CD4-positive, alpha-beta T cell treated with Interleukin-2 at 100 ng/mL for 4 hours (primary cell): ENCODE measurements around the gene SPNS3.
A peak's percentile ranks its signal among the peaks of the same experiment; 100 is the strongest.

Experiments
- DNase-seq: peaks from one replicate; pipeline ENCODE4 v3.0.0-alpha.2; 2020; ENCODE audit warnings: low spot score

SPNS3 gene

GRCh38 chr17:4433515-4434031, at the start of gene SPNS3:
TSS of gene SPNS3 (plus strand) at chr17:4433940. CDS start at chr17:4433968, 28 bp downstream.
- peak; percentile 20 for DNase-seq

DNA sequence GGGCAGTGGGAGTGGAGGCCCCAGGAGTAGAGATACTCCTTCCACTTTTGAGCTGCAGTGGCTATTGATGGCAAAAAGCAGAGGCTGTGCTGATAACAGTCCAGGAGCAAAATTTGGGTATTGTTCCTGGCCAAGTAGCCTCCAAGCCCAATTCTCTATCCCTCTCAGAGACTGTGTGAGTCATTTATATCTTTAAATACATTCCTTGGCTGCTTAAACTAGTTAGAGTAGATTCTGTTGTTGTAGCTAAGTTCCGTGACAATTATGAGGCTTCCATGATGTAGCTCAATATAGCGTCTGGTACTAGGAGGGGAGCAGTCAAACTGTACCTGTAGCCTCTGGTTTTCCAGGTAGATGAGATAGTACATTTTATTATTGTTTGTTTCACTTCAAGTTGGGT, 47.3 kb upstream of the SPNS3 start:
- no peak for DNase-seq

DNA sequence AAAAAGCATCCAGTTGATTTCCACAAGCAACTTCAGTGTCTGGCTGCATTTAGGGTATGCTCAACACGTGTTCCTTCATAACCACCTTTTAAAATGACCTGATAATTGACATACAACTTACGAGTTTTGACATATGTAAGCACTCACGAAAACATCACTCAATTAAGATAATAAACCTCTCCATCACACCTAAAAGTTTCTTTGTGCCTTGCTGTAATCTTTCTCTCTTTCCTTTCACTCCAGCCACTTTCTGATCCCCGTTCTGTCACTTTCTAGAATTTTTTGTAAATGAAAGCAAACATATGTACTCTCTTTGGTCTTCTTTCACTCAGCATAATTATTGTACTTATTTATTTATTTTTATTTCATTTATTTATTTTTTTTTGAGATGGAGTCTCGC, 46.6 kb upstream of the SPNS3 start:
- no peak for DNase-seq

- DNase-seq, result no peak
These were observed 44.7 kb upstream of the SPNS3 start for GRCh38 chr17:4389079-4389478.

DNA sequence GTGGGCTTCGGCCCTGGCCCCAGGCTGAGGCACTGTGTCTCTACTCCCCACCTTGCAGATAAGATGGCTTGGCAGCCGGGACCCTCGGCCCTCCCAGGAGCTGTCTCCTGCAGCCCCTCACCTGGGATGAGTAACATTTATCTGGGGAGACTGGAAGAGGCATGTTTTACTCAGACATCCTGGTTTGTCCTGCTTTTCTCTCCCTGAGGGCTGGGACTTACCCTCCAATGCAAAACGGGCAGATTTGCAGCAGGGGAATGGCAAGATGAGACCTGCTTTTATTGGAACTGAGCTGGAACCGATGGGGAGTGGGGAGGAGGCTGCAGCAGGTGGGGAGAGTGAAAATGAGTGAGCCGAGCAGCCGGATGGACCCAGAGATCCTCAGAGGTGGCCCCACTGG, 39.9 kb upstream of the SPNS3 start:
- DNase-seq, result no peak

DNA sequence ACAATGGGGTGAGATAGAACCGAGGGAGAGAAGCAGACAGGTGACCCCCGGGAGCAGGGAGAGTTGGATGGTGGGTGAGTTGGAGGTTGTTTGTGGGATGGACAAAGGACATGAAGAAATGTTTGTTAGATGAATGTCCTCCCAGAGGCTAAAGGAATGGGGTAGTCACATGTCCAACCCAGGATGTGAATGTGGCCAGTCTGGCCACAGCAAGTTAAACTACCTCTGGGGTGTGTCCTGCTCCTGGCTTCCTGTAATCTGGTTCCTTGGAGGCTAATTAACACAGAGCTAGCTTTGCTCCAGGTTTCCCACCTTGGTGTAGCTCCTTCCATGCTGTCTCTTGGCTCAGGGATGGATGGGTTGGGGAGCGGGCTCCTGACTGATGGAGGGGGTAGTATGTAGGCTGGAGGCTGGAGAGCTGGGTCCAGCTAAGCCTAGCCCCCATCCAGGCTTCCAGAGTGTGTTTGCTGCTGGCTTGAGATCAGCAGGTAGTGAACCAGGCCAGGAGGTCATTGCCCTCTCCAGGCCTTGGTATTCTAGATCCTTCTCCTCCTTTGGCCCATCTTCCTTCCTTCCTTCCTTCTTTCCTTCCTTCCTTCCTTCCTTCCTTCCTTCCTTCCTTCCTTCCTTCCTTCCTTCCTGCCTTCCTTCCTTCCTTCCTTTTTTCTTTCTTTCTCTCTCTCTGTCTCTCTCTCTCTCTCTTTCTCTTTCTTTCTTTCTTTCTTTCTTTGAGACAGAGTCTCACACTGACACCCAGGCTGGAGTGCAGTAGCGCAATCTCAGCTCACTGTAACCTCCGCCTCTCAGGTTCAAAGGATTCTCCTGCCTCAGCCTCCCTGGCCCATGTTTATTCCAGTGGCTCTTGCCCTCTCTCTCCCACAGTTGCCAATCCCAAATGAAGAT, 39.3 kb upstream of the SPNS3 start:
- no peak for DNase-seq

DNA sequence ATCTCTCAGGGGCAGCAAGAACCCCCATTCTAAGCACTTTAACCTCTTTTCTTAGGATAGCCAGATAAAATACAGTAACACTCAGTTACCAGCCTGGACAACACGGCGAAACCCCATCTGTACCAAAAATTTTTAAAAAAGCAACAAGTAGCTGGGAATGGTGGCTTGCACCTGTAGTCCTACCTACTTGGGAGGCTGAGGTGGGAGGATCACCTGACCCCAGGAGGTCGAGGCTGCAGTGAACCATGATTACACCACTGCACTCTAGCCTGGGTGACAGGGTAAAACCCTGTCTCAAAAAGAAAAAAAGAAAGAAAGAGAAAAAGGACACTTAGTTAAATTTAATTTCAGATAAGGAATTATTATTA, 38.6 kb upstream of the SPNS3 start:
- no peak for DNase-seq

GRCh38 chr17:4397840-4398239, 35.9 kb upstream of the SPNS3 start:
- DNase-seq, result no peak

DNA sequence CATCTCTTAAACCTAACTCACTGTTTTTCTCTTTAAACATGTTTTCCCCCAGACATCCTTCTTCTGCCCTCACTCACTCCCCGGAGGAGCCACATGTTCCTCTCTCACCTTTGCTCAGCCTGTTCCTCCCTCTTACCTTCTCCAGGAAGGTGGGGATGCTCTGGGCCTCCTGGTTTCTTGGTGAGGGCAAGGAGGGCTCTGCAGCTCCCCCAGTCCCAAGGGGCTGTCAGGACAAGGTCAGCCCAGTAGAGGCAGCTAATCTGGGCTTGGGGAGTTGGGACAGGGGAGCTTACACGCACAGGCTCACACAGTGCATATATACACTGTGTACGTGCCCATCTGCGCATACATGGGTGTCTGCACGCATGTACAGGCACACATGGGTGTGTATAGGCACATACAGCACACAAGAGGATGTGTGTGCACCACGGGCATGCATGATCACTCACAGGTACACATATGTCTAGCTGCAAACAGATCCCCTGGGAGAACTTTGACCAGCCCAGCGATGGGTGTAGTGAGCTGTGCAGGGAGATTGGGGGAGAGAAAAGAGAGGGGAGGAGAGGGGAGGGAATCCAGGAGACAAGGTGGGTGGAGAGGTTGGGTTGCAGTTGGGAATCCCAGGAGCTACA, 28.6 kb upstream of the SPNS3 start:
- no peak for DNase-seq

DNA sequence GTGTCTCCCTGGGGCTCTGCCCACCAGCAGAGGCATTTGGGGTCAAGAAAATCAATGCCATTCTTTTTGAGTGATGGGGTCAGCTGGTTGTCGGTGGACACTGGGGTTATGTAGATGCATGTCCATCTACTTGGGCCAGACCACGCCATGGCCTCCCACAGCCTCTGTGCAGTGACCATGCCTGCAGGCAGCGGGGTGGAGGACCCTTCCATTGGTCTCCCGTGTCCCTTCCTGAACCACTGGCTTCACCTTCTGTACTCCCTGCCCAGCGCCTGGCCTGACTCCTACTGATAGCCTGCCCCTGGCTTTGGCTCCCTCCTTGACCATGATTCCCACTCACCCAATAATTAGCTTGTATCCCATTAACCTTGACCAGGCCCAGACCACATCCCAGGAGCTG, 28.0 kb upstream of the SPNS3 start:
- no peak for DNase-seq

- DNase-seq, result no peak
These were observed 27.4 kb upstream of the SPNS3 start for GRCh38 chr17:4406386-4406785.

- DNase-seq, result no peak
These were observed 26.5 kb upstream of the SPNS3 start for GRCh38 chr17:4407216-4407615.

DNA sequence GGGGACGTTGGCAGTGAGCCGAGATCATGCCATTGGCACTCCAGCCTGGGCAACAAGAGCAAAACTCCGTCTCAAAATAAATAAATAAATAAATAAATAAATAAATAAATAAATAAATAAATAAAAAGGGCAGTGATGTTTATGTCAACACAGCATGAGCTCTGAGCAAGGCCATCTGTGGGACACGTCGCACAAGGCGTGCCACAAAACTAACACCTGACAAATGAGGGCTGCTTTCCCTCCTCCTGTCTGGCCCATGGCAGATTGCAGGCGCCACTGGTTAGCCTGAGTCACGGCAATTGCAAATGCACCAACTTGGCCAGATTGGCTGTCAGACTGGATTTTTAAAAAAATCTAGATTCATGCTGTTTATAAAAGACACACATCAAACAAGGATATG, 25.9 kb upstream of the SPNS3 start:
- DNase-seq, result no peak

GRCh38 chr17:4409659-4410058, 24.1 kb upstream of the SPNS3 start:
- DNase-seq, result no peak

DNA sequence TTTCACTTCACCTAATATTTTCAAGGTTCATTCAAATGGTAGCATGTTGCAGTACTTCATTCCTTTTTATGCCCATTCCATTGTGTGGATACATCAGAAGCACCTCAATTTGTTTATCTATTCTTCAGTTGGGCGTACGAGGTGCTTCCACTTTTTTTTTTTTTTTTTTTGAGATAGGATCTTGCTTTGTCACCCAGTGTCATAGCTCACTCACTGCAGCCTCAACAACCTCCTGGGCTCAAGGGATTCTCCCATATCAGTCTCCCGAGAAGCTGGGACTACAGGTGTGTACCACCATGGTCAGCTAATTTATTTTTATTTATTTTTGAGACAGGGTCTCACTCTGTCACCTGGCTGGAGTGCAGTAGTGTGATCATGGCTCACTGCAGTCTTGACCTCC, 22.5 kb upstream of the SPNS3 start:
- no peak for DNase-seq

DNA sequence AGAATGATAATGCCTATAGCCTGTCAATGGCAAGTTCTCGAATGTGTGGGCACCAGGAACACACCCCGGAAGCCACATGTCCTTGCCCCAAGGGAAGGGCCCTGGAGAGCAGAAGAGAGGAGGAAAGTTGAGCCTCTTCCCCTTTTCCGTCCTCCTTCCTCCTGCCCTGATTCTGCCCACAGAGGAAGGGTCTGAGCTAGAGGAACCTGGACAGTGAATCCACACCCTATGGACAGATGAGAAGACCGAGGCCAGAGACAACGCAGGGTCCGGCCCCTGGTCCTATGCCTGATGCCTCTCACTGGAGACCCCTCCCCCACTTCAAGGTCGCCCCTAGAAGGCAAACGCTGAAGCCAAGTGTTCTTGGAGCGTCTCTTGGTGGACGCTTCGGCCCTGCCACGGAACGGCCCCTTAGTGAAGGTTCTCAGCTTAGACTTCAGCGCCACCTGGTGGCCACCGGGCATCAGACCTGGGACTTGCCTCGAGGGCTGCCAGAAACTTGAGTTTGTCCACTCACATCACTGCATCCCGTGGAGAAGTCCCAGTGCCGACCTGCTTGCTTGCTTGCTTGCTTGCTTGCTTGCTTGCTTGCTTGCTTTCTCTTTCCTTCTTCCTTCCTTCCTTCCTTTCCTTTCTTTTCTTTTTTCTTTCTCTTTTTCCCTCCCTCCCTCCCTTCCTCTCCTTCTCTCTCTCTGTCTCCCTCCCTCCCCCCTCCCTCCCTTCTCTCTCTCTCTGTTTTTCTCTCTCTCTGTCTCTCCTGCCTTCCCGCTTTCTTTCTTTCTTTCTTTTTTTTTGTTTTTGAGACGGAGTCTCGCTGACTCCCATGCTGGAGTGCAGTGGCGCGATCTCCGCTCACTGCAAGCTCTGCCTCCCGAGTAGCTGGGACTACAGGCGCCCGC, 20.6 kb upstream of the SPNS3 start:
- peak; percentile 90 for DNase-seq

GRCh38 chr17:4417129-4417667, 16.5 kb upstream of the SPNS3 start:
- DNase-seq, result no peak

GRCh38 chr17:4420692-4421131, 13.0 kb upstream of the SPNS3 start:
- DNase-seq, result peak; percentile 76

DNA sequence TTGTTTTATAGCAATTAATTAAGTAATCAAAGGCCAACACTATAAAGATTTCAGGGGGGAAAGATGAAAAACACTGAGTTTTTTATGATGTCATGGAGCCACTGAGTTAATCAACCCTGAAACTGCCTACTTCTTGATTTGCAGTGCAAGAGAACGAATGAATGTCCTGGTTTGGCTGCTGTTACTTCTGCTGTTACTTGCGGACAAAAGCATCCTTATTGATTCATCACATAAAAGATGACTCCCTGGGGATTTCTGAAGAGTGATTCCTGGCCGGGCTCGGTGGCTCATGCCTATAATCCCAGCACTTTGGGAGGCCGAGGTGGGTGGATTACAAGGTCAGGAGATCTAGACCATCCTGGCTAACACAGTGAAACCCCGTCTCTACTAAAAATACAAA, 10.9 kb upstream of the SPNS3 start:
- no peak for DNase-seq

DNA sequence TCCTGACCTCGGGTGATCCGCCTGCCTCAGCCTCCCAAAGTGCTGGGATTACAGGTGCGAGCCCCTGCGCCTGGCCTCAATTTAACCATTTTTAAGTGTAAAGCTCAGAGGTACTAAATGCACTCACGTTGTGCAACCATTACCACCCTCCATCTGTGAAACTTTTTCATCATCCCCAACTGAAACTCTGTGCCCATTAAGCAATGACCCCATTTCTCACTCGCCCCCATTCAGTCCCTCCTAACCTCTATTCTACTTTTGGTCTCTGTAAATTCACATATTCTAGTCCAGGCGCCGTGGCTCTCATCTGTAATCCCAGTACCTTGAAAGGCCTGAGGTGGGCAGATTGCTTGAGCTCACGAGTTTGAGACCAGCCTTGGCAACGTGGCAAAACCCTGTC, 8.3 kb upstream of the SPNS3 start:
- no peak for DNase-seq

DNA sequence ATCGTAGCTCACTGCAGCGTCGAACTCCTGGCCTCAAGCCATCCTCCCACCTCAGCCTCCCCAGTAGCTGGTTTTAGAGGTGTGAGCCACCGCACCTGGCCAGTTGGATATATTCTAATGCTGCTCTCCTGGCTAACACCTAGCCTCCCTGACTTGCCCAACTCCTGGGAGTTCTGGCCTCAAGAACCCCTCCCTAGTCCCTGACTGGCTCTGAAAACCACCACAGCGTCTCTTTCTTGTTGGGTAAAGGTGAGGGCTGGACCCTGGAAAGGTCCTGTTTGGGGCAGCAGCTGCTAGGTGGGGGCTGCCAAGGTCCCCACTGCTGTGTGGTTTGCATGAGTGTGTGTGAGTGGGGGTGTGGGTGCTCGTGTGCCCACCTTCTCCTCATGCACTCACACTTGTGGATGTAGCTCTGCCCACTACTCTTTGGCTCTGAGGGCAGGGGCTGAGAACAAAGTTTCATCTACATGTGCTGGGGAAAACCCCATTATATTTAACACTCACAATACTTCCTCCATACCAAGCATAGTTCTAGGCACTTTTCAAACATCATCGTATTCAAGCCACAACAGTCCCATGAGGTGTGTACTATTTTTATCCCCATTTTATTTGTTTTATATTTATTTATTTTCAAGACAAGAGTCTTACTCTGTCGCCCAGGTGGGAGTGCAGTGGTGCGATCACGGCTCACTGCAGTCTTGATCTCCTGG, 7.1 kb upstream of the SPNS3 start:
- no peak for DNase-seq
